Kidney tubule cell (primary cell): ENCODE measurements around the gene TMEM192.
"Not testable (repeated sequence)": the region's sequence is repeated elsewhere in the genome, so short reads cannot be mapped to it uniquely, and the experiment has no call there.

ENCODE experiments used
- DNase-seq: peaks from one replicate; pipeline ENCODE4 v3.0.0-alpha.2; 2018; ENCODE audit warnings: low spot score

The TMEM192 gene

DNA sequence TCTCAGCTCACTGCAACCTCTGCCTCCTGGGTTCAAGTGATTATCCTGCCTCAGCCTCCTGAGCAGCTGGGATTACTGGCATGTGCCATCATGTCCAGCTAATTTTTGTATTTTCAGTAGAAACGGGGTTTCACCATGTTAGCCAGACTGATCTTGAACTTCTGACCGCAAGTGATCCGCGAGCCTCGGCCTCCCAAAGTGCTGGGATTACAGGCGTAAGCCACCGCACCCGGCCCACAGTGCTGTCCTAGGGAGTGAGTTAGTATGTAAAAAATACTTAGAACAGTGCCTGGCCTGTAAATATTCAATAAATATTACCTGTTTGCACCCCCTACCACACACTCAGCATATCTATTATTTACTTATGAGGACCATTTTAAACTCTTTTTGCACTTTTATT, 20.5 kb downstream of the TMEM192 start:
- not testable (repeated sequence) for DNase-seq

DNA sequence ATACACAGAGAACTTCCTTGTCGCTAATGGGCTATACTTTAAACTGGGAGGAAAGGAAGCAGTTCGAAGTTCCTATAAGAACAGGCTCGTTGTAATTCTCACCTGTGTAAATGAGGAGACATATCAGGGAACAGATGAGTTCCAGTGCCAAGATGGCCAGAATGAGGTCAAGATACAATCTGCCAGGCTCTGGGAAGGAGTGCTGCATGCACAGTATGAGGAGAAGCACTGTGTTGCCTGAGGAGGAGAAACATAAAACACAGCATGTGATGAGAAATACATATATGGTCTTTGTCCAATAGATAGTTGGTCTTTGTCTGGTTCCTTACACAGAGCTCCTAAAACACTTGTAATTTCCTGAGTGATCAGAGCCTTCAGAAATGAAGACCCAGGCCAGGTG, 24.3 kb downstream of the TMEM192 start:
- DNase-seq: no peak

GRCh38 chr4:165085946-165086345, 26.7 kb downstream of the TMEM192 start:
- no peak for DNase-seq

- DNase-seq: not testable (repeated sequence)
These were observed 27.9 kb downstream of the TMEM192 start for GRCh38 chr4:165084787-165085186.

DNA sequence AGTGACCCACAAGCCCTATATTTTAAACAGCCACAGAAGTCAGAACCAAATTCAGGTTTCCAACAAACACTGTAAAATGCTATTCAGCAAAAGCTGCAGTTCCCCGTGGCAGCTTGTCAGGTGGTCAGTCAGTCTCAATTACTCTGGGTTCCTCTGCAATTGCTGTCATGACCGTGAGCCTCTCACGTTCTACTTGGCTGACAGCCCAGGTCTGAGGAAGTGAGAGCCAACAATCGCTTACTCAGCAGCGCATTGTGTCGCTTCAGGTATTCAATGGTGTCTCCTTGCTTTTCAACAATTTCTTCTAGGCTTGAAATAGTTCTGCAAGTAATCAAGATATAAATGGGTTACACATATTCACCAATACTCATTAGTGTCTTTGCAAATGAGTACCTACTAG, 33.2 kb downstream of the TMEM192 start:
- peak; percentile 65 for DNase-seq

- DNase-seq: no peak
These were observed 35.6 kb downstream of the TMEM192 start for GRCh38 chr4:165077034-165077578.

DNA sequence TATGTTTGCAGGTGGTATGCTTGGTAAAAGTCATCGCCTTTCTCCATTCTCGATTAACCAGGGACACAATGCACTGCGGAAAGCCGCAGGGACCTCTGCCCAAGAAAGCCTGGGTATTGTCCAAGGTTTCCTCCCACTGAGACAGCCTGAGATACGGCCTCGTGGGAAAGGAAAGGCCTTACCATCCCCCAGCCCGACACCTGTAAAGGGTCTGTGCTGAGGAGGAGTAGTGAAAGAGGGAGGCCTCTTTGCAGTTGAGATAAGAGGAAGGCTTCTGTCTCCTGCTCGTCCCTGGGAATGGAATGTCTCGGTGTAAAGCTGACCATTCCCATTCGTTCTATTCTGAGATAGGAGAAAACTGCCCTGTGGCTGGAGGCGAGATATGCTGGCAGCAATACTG, 39.3 kb downstream of the TMEM192 start:
- not testable (repeated sequence) for DNase-seq

DNA sequence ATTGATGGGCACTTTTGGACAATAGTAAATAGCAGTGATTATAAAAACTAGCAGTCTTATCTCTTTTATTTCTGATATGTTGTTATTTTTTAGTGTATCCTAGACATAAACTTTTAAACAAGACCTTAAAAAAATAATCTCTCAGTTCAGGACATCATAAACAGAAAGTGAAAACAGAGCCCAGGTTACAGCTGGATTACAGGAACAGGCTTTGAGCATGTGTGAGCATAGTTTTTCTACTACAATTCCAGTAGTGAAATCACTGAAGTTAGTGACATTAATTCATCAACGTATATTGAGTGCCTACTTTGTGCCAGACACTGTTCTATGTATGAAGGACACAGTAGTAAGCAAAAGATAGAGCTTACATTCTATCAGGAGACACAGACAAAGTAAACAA, 42.1 kb downstream of the TMEM192 start:
- no peak for DNase-seq

DNA sequence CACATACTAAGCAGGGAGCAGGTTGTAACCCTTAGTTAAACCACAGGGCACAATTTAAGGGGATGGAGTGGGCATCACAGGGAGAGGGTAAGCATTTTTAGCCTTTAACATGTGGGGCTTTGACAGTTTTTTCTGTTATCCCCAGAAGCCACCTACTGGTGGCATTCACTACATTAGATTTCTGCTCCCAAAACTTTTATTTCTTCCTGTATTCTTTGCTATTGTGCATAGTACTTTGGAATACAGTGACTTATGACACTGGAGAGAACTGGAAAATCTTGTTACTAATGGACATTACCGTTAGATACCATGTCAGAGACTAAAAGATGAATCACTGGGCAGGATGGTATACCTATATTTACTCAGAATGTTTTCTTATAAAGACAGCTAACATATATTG, 51.7 kb downstream of the TMEM192 start:
- DNase-seq: no peak

DNA sequence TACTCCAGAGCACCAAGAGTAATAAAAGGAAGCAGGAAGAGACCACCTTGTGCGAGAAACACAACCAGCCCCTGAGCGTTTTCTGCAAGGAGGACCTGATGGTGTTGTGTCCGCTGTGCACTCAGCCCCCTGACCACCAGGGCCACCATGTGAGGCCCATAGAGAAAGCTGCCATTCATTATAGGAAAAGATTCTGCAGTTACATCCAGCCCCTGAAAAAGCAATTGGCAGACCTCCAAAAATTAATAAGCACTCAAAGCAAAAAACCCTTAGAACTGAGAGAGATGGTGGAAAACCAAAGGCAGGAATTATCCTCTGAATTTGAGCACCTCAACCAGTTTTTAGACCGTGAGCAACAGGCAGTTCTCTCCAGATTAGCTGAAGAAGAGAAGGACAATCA, 53.3 kb downstream of the TMEM192 start:
- DNase-seq: no peak

DNA sequence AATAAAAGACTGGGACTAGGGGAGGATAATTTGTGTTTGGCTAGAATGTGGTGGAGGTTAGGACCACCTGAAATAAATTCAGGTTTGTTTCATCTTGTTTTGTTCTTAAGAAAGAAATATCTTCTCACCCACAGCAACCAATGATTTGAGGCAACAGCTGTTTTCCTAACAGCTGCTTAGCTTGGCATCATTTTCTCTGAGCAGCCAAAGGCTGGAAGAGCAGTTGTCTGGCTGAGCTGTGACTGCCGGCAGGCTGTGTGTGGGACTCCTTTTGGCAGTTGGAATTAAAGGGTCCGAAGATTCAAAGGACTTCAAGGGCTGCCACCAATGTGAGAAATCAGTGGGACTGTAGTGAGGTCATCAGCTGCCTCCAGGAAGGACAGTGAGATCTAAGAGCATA, 54.0 kb downstream of the TMEM192 start:
- DNase-seq: no peak

DNA sequence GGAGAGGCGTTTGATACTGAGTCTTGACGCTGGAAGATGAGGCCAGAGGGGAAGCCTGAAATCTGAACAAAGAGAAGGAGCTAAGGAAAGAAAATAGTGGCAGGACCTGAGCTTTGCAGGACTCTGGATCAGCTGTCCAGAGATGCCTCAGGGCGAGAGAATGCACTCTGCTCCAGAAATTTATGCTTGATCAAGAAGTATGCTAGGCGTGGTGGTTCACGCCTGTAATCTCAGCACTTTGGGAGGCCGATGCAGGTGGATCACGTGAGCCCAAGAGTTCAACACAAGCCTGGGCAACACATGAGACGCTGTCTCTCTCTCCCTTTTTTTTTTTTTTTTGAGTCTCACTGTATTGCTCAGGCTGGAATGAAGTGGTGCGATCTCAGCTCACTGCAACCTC, 57.1 kb downstream of the TMEM192 start:
- no peak for DNase-seq

- DNase-seq: no peak
These were observed 59.0 kb downstream of the TMEM192 start, which contains the start of gene TRIM75 for GRCh38 chr4:165053645-165054044. TSS of gene TRIM75 (plus strand) at chr4:165053866. CDS start at chr4:165059148, 5,282 bp downstream.

GRCh38 chr4:165052627-165053026, 60.0 kb downstream of the TMEM192 start:
- DNase-seq: no peak

GRCh38 chr4:165048170-165048569, 64.5 kb downstream of the TMEM192 start:
- DNase-seq: no peak

GRCh38 chr4:165031436-165032211, 81.0 kb downstream of the TMEM192 start, which contains the start of gene TRIM60:
TSS of gene TRIM60 (plus strand) at chr4:165031999. CDS start at chr4:165040073, 8,074 bp downstream.
- no peak for DNase-seq

DNA sequence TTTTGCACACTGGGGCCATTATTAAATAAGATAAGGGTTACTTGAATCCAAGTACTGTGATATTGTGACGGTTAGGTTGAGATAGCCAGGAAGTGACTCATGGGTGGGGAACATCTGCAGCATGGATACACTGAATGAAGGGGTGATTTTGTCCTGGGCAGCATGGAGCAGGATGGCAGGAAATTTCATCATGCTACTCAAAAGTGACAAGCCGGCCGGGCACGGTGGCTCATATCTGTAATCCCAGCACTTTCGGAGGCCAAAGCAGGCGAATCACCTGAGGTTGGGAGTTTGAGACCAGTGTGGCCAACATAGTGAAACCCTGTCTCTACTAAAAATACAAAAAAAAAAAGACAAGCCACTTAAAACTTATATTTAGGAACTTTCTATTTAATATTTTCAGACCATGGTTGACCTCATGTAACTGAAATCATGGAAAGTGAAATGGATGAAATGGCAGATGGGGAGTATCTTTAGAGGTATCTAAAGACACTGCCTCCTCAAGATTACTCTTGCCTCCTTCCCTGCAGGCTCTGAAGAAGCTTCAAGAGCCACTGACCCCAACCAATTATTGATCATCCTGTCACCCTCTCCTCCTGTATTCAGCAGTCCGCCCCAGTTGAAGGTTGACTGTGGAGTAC, 84.8 kb downstream of the TMEM192 start:
- no peak for DNase-seq

GRCh38 chr4:165025782-165026181, 86.9 kb downstream of the TMEM192 start:
- DNase-seq: not testable (repeated sequence)
